HL-60 (cell line): ENCODE results near the gene ELL2.

Source experiments
- DNase-seq, 2 experiments: peaks; one replicate each; pipeline ENCODE4 v3.0.0-alpha.2; 2010 to 2020; ENCODE audit warnings: low read depth in 1 of 2, low spot score in 1 of 2
- H3K27ac ChIP-seq: fragments of 250-450 bp; sonication (Bioruptor Pico); replicated peaks from 2 replicates; pipeline ENCODE4 v1.5.1; 2020; ENCODE audit warnings: mild to moderate bottlenecking, moderate library complexity
- H3K27me3 ChIP-seq: fragments of 250-450 bp; sonication (Bioruptor Pico); 2 replicates; pipeline ENCODE4 v1.5.1; 2021; ENCODE audit warnings: mild to moderate bottlenecking, moderate library complexity; ENCODE audit not compliant: insufficient read depth, poor library complexity, severe bottlenecking
- H3K4me3 ChIP-seq: replicated peaks from 2 replicates; pipeline ENCODE4 v1.5.1; 2011; ENCODE audit warnings: mild to moderate bottlenecking, control low read depth, low read length; ENCODE audit not compliant: insufficient read depth
- GABPA ChIP-seq: IDR thresholded peaks from 2 replicates; pipeline ENCODE4 v1.6.1; 2012; ENCODE audit warnings: low read depth
- POLR2AphosphoS5 ChIP-seq: IDR thresholded peaks from 2 replicates; pipeline ENCODE4 v1.6.1; 2012; ENCODE audit warnings: low read depth
- REST ChIP-seq: IDR thresholded peaks from 2 replicates; pipeline ENCODE4 v1.6.1; 2012; ENCODE audit warnings: low read depth; ENCODE audit not compliant: insufficient replicate concordance
- SPI1 ChIP-seq: IDR thresholded peaks from 2 replicates; pipeline ENCODE4 v1.6.1; 2012; ENCODE audit warnings: low read depth, mild to moderate bottlenecking, borderline replicate concordance
- TF ChIP-seq, protein P1 (sequence below): IDR thresholded peaks from one replicate; pipeline ENCODE4 v1.5.1; 2011; ENCODE audit warnings: low read length, control low read depth, inconsistent platforms; ENCODE audit not compliant: insufficient read depth

Gene ELL2

DNA sequence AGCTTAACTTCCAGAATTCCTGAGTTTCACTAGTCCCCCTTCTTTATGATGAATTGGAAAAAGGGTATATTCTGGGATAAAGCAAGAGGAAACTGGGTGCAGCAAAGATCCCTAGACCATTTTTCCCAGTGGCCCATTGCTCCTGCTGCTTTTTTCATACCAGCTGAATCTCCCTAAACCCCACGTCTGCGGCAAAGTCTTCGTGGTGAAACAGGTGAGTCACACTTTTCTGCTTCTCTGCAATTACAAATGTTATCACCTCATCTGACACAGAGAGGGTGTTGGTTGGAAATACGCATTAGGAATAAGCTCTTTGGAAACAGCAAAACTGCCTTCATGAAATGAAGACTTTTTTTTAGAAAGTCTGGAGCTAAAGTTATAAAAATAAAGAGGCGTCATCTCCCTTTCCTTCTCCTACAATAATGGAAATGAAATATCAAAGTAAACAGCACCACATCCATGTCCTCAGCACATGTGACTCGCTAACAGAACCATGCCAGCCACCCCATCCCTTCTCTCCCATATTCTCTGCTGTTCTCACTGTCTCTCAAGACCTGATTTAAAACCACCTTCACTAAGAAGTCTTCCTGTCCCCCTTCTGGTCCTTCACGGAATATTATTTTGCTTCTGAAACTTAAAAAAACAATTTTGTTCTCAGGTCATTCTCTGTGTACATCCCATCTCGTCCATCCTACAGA lies 99.6 kb downstream of the ELL2 start:
- H3K4me3 ChIP-seq = no peak overlapping the region
- TF ChIP-seq GABPA = no peak
- no peak for TF ChIP-seq SPI1
- DNase-seq = no peak
- H3K27ac ChIP-seq = no peak overlapping the region
- no peaks in the 10 kb centered on the region for H3K27me3 ChIP-seq

DNA sequence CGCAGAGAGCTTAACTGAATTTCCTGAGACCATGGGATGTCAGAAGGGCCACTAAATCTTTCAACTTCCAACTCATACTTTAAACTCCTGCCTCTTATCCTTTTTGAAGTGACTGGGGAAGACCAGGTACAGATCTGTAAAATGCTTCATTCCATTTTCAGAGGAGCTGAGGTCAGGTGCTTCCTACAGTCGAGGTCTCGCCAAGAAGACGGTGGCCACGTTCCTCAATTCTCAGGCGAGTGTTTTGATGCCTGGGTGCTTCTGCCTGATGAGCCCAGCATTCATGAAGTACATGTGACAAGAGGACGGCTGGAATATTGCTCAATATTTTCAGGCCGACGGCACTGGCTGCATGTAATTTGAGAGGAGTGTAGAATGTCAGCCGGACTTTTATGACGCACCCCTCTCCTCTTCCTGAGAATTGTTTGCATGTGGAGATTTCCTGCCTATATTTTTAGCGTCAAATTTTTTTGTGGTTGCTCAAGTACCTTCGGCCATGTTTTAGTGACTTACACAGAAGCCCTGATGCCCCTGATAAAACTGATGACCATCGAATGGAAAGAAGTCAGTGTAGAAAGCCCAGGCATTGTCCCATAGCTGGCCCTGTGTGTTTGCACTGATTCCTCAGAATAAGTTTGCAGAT lies 100.3 kb downstream of the ELL2 start:
- no peak overlapping the region for H3K4me3 ChIP-seq
- H3K27ac ChIP-seq = no peak overlapping the region
- DNase-seq = peak; percentile 54 to 58
- no peak for TF ChIP-seq GABPA
- no peak for TF ChIP-seq REST
- no peak for TF ChIP-seq SPI1
- TF ChIP-seq, protein P1, sequence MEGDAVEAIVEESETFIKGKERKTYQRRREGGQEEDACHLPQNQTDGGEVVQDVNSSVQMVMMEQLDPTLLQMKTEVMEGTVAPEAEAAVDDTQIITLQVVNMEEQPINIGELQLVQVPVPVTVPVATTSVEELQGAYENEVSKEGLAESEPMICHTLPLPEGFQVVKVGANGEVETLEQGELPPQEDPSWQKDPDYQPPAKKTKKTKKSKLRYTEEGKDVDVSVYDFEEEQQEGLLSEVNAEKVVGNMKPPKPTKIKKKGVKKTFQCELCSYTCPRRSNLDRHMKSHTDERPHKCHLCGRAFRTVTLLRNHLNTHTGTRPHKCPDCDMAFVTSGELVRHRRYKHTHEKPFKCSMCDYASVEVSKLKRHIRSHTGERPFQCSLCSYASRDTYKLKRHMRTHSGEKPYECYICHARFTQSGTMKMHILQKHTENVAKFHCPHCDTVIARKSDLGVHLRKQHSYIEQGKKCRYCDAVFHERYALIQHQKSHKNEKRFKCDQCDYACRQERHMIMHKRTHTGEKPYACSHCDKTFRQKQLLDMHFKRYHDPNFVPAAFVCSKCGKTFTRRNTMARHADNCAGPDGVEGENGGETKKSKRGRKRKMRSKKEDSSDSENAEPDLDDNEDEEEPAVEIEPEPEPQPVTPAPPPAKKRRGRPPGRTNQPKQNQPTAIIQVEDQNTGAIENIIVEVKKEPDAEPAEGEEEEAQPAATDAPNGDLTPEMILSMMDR = no peak
- TF ChIP-seq POLR2AphosphoS5 = no peak
- no peaks in the 10 kb centered on the region for H3K27me3 ChIP-seq

- H3K27me3 ChIP-seq = no peaks in the 10 kb centered on the region
- H3K4me3 ChIP-seq = no peak overlapping the region
- no peak overlapping the region for H3K27ac ChIP-seq
- no peak for DNase-seq
- TF ChIP-seq REST (no peak), SPI1 (no peak)
Observed at GRCh38 chr5:95859661-95860060, 102.0 kb downstream of the ELL2 start.

DNA sequence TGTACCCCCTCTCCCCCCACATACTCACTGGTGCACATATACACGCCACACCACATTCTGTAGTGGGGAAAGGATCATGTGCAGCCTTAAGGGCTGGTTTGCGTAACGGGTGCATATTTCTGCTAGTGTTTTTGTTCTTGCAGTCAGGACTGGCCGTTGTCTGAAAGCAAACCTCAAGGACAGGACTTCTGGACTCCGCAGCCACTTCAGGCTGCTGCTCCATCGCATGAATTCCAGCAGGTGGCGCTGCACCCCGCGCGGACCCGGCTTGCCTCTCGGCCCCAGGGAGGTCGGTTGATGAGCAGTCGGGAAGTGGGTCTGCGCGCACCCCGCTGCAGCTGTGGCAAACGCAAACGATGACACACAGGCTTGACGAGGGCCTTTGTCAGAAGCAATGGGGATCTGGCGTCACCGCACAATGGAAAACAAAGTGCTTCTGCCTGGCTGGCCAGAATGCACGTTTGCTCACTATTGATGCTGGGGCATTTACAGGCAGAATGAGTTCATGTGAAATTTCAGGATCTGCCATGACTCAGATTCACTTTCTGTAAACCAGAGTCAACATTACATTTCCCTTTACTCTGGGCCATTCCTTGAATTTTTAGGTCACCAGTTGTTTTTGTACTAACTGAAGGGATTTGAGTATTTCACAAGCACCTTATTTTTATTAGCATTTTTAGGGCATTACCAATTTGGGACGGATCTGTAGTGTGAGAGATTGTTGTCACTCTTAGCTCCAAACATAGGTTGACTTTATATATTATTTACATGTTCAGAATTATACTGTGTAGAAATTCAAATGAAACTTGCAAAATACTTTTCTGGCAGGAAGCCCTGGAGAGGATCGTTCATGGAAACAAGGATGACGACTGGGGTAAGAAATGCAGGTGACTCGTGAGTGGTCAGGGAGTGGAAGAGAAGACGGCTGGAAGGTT lies 102.7 kb downstream of the ELL2 start:
- TF ChIP-seq REST (no peak), GABPA (no peak), SPI1 (no peak), POLR2AphosphoS5 (no peak)
- TF ChIP-seq, protein P1 = peak; percentile 43
- no peaks in the 10 kb centered on the region for H3K27me3 ChIP-seq
- H3K27ac ChIP-seq = no peak overlapping the region
- peak; percentile 50 to 74 for DNase-seq
- H3K4me3 ChIP-seq = no peak overlapping the region
